Measurements from ENCODE around the gene OXCT1. TPM values are rescaled to one million over a fixed set of nuclear protein-coding genes. Genes with fewer than 3 reads are reported as not detected.

OXCT1 gene
- polyA plus RNA-seq, 2 of the 4 experiments (the other 2 are of a cell fraction), result 2.6 to 3.0 TPM

DNA sequence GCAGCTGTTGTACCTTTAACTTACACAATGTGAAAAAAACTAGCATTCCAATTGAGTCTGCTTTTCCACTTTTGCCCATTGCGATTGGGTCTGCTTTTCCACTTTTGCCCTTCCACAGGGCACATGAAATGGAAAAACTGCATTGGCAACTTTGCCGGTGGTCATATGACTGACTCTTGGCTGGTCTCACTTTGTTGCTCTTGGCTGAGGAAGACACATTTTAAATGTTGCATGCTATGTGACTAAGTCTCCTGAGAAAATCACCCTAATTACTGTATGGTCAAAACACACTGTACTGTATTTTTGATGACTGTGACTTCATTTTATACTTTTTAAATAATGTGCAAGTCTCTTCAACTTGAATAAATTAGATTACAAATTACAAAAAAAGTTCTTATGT is 1.6 kb upstream of the OXCT1 start:
- FAIRE-seq (no peak), DNase-seq (ENCODE audit: low read depth in 1 of 2, low spot score in 1 of 2) (no peak), ATAC-seq (no peak)
- TF ChIP-seq FOSB (CRISPR knock-in tag; IDR thresholded peaks at IDR 0.05) (no peak), RCOR1 (IDR thresholded peaks at IDR 0.05; ENCODE audit: low read depth, low read length) (no peak), FOSL2 (IDR thresholded peaks at IDR 0.05) (no peak), FOSL2 (CRISPR knock-in tag; IDR thresholded peaks at IDR 0.05) (no peak)
- 79% methylated on average over 2 of the region's 2 CpGs for WGBS (ENCODE audit: missing lambda C conversion rate)
- H3K4me3 ChIP-seq, result no peak overlapping the region
- peaks cover 5% of the 10 kb centered on the region for H3K4me1 ChIP-seq
- ChIA-PET CTCF (no interaction called here), POLR2A (no interaction called here)
- H3K4me2 ChIP-seq, result no peak overlapping the region
- no peak overlapping the region for H3K27ac ChIP-seq
- no peaks in the 10 kb centered on the region for H3K9me3 ChIP-seq

DNA sequence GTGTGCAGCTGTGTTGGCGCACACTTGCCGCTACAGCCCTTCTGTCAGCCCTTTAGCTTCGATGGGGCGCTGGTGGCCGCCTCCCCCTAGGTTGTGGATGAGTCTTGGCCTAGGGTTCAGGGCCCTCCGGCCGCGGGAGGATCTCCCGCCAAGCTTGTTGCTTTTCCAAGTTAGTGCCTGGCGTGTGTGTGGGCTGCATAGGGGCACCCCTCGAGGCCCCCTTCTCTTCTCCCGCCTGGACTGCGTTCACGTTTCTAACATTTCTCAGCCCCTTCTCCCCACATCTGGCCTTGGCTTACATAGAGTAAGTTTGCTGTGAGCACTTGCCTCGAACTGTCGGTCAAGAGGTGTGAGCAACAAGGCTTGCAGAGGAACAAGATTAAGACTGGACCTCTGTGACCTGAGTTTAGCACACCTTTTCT is 413 bp upstream of the OXCT1 start:
- no peaks in the 10 kb centered on the region for H3K9me3 ChIP-seq
- peak overlapping the region; percentile 50 for H3K4me3 ChIP-seq
- 50% methylated on average over 13 of the region's 16 CpGs for WGBS (ENCODE audit: missing lambda C conversion rate)
- no peak for TF ChIP-seq RARB (CRISPR knock-in tag; IDR thresholded peaks at IDR 0.05)
- no peak for TF ChIP-seq JUNB (IDR thresholded peaks at IDR 0.05)
- no peak for TF ChIP-seq SREBF2 (IDR thresholded peaks at IDR 0.05)
- TF ChIP-seq TP53 (CRISPR knock-in tag; IDR thresholded peaks at IDR 0.05), result no peak
- TF ChIP-seq, protein P1, sequence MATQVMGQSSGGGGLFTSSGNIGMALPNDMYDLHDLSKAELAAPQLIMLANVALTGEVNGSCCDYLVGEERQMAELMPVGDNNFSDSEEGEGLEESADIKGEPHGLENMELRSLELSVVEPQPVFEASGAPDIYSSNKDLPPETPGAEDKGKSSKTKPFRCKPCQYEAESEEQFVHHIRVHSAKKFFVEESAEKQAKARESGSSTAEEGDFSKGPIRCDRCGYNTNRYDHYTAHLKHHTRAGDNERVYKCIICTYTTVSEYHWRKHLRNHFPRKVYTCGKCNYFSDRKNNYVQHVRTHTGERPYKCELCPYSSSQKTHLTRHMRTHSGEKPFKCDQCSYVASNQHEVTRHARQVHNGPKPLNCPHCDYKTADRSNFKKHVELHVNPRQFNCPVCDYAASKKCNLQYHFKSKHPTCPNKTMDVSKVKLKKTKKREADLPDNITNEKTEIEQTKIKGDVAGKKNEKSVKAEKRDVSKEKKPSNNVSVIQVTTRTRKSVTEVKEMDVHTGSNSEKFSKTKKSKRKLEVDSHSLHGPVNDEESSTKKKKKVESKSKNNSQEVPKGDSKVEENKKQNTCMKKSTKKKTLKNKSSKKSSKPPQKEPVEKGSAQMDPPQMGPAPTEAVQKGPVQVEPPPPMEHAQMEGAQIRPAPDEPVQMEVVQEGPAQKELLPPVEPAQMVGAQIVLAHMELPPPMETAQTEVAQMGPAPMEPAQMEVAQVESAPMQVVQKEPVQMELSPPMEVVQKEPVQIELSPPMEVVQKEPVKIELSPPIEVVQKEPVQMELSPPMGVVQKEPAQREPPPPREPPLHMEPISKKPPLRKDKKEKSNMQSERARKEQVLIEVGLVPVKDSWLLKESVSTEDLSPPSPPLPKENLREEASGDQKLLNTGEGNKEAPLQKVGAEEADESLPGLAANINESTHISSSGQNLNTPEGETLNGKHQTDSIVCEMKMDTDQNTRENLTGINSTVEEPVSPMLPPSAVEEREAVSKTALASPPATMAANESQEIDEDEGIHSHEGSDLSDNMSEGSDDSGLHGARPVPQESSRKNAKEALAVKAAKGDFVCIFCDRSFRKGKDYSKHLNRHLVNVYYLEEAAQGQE (IDR thresholded peaks at IDR 0.05), result no peak
- POLR2A ChIA-PET, result no interaction called here
- H3K27ac ChIP-seq, result peak overlapping the region; percentile 59 to 74; a peak in 5 of 6 replicates
- CTCF ChIA-PET, result interaction anchor here (1.0 kb wide), 1 partner anchor 15 kb away, joined by 3 read pairs; no protein-coding TSS in a partner anchor
- peaks cover 5% of the 10 kb centered on the region for H3K4me1 ChIP-seq
- no peak; a peak in 1 of 6 replicates for ATAC-seq
- no peak for FAIRE-seq
- DNase-seq (ENCODE audit: low read depth in 1 of 2, low spot score in 1 of 2), result no peak
- H3K4me2 ChIP-seq, result peak overlapping the region; percentile 75

DNA sequence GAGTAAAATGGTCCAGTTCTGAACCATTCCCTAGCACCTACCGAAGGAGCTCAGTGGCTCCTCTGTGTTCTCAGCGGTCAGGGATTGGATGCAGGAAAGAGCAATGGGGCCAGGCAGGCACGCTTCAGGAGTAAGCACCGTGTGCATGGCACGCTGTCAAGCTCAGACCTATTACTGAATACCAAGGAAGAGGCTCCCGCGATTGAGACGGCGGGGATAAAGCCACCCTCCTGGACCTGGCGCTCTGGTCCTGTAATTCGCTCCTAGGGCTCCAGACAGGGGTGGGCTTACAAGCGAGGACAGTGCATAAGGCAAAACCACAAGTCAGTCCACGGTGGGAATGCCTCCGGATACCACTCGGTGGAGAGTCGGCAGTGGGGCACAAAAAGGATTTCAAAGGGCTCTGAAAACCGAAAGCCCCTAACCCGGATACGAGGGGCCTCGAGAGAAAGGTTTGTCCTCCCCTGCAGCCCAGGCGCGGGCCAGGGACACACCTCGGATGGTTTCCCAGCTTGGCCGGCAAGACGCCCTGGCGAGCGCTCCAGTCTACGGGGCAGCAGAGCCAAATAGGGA is 988 bp downstream of the OXCT1 start:
- ATAC-seq (no peak), DNase-seq (ENCODE audit: low read depth in 1 of 2, low spot score in 1 of 2) (no peak), FAIRE-seq (no peak)
- no peaks in the 10 kb centered on the region for H3K9me3 ChIP-seq
- ChIA-PET CTCF (interaction anchor here (0.6 to 2.1 kb wide), 4 partner anchors 11 to 1154 kb away, joined by 3 to 6 read pairs (median 4); partner anchors contain the start of gene FBXO4), POLR2A (interaction anchor here (1.3 kb wide), 1 partner anchor 35 kb away, joined by 3 read pairs; the partner anchor contains the start of gene RIMOC1)
- H3K4me2 ChIP-seq, result peak overlapping the region; percentile 75
- peak overlapping the region; percentile 50; the same call in 2 of the 3 replicates for H3K4me3 ChIP-seq
- 79% methylated on average over 28 of the region's 28 CpGs for WGBS (ENCODE audit: missing lambda C conversion rate)
- TF ChIP-seq ESRRA (IDR thresholded peaks at IDR 0.05; ENCODE audit: borderline replicate concordance, low read length) (no peak), MAZ (IDR thresholded peaks at IDR 0.05; ENCODE audit: borderline replicate concordance, low read depth, low read length) (no peak), RNF2 (IDR thresholded peaks at IDR 0.05; ENCODE audit: borderline replicate concordance, low read depth) (no peak), FOSL2 (IDR thresholded peaks at IDR 0.05) (no peak), FOSL2 (CRISPR knock-in tag; IDR thresholded peaks at IDR 0.05) (no peak), CBX2 (IDR thresholded peaks at IDR 0.05; ENCODE audit: borderline replicate concordance, low read depth) (no peak), CEBPB (IDR thresholded peaks at IDR 0.05) (no peak), MYC (IDR thresholded peaks at IDR 0.05; ENCODE audit: borderline replicate concordance, low read length) (no peak), EP300 (IDR thresholded peaks at IDR 0.05) (no peak), RARB (CRISPR knock-in tag; IDR thresholded peaks at IDR 0.05) (no peak), BHLHE40 (IDR thresholded peaks at IDR 0.05; ENCODE audit: low read depth, low read length) (no peak), ZC3H11A (IDR thresholded peaks at IDR 0.05) (no peak)
- TF ChIP-seq, protein P2, sequence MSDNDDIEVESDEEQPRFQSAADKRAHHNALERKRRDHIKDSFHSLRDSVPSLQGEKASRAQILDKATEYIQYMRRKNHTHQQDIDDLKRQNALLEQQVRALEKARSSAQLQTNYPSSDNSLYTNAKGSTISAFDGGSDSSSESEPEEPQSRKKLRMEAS (IDR thresholded peaks at IDR 0.05), result no peak
- no peak overlapping the region; a peak in 1 of 6 replicates for H3K27ac ChIP-seq
- H3K4me1 ChIP-seq, result peaks cover 5% of the 10 kb centered on the region
